NT2/D1 (cell line): ENCODE measurements around the gene PRKAR1A.
"Not testable (repeated sequence)": the region's sequence is repeated elsewhere in the genome, so short reads cannot be mapped to it uniquely, and the experiment has no call there.

Experiments used
- DNase-seq: peaks from one replicate; pipeline ENCODE4 v3.0.0-alpha.2; 2011; ENCODE audit warnings: low read depth, low spot score
- H3K27me3 ChIP-seq: 2 replicates; pipeline ENCODE4 v1.6.0; 2011; ENCODE audit warnings: mild to moderate bottlenecking; ENCODE audit not compliant: insufficient read length, insufficient read depth
- H3K36me3 ChIP-seq: 2 replicates; pipeline ENCODE4 v1.6.1; 2011; ENCODE audit warnings: mild to moderate bottlenecking, low read length, mixed read lengths; ENCODE audit not compliant: insufficient read depth, insufficient read length
- H3K4me1 ChIP-seq: 2 replicates; pipeline ENCODE4 v1.5.1; 2011; ENCODE audit not compliant: insufficient read depth, insufficient read length
- H3K4me3 ChIP-seq: 2 replicates; pipeline ENCODE4 v1.5.1; 2011; ENCODE audit warnings: low read depth; ENCODE audit not compliant: insufficient read length
- H3K9ac ChIP-seq: 2 replicates; pipeline ENCODE4 v1.6.0; 2011; ENCODE audit warnings: low read depth; ENCODE audit not compliant: insufficient read length
- H3K9me3 ChIP-seq: 2 replicates; pipeline ENCODE4 v1.5.1; 2011; ENCODE audit warnings: mild to moderate bottlenecking, low read length; ENCODE audit not compliant: insufficient read depth
- SUZ12 ChIP-seq: IDR thresholded peaks from 2 replicates; pipeline ENCODE4 v1.6.1; 2011; ENCODE audit not compliant: insufficient read length, insufficient read depth; ENCODE audit errors: extremely low read depth
- YY1 ChIP-seq: IDR thresholded peaks from 2 replicates; pipeline ENCODE4 v1.6.1; 2011; ENCODE audit not compliant: insufficient read length, insufficient read depth
- ZNF274 ChIP-seq: IDR thresholded peaks from 2 replicates; pipeline ENCODE4 v1.6.1; 2011; ENCODE audit warnings: mild to moderate bottlenecking, low read depth, low read length

The PRKAR1A gene

DNA sequence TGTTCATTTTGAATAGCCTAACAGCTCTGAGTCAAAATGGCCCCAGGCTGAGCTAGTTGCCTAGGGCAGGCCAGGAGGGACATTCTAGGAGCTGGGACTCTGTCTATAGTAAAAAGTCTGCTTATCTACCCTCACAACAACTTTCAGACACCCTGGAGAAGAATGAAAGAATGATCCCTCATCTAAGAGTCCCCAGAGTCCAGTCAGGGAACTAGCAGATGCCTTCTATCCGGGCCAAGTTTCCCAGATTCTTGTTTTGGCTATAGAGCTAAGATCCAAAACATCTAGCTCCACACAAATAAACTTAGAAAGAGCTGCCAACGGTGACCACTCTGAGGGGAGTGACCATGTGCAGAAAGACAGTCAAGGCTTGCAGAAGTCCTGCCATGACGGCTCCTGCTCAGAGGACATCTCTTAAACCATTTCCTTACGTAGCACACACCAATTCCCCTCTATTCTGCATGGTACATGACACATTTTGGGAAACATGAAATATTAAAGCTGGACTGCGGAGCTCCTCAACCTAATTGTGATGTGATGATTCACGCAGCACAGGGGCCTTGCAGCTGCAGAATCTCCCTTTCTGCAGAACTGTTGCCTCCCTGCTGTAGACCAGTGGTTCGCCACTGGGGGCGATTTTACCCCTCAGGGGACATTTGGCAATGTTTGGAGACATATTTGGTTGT, 64.7 kb downstream of the PRKAR1A start:
- H3K4me1 ChIP-seq, result no peaks in the 10 kb centered on the region
- TF ChIP-seq ZNF274 (no peak), SUZ12 (no peak), YY1 (no peak)
- no peaks in the 10 kb centered on the region for H3K27me3 ChIP-seq
- no peak overlapping the region for H3K9ac ChIP-seq
- DNase-seq, result no peak
- no peaks in the 10 kb centered on the region for H3K36me3 ChIP-seq
- H3K9me3 ChIP-seq, result peaks cover 6% of the 10 kb centered on the region; the same call in 1 of the 2 replicates
- H3K4me3 ChIP-seq, result no peak overlapping the region

DNA sequence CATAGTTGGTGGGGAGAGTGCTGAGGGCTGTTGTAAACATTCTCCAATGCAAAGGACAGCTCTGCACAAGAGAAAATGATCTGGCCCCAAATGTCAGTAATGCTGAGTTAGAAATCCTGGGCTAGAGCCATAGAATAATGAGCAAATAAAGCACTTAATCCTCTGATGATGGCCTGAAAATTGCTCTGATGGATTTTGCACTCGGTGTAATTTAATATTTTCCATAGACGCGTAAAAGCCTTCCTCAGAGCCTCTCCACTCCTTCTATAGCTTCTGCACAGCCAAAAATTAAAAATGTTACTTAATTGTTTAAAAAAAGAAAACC, 65.2 kb downstream of the PRKAR1A start:
- H3K4me3 ChIP-seq, result no peak overlapping the region
- no peaks in the 10 kb centered on the region for H3K4me1 ChIP-seq
- H3K27me3 ChIP-seq, result no peaks in the 10 kb centered on the region
- no peak for DNase-seq
- no peak overlapping the region for H3K9ac ChIP-seq
- peaks cover 6% of the 10 kb centered on the region; the same call in 1 of the 2 replicates for H3K9me3 ChIP-seq
- TF ChIP-seq YY1 (no peak), ZNF274 (no peak), SUZ12 (no peak)
- H3K36me3 ChIP-seq, result no peaks in the 10 kb centered on the region

DNA sequence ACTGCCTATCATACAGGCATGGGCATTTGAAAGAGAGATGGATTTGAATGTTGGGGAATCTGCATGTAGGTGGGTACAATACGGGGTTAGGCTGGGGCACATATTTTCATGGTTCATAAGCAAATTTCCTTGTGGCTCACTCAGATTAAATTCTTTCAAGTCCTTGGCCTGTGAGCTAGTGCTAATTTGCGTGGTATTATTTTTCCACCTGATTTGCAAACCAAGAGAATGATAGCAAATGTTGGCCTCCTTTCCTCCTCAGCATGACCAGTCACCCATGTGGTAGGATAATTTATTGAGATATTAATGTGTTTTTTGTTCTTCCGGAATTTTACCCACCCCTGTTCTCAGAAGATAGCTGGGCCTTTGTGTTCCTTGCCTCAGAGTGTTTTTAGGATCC, 66.0 kb downstream of the PRKAR1A start:
- H3K36me3 ChIP-seq, result no peaks in the 10 kb centered on the region
- no peaks in the 10 kb centered on the region for H3K4me1 ChIP-seq
- H3K9ac ChIP-seq, result no peak overlapping the region
- TF ChIP-seq SUZ12, result no peak
- no peak overlapping the region for H3K4me3 ChIP-seq
- no peak for DNase-seq
- no peaks in the 10 kb centered on the region for H3K27me3 ChIP-seq
- peaks cover 6% of the 10 kb centered on the region; the same call in 1 of the 2 replicates for H3K9me3 ChIP-seq

DNA sequence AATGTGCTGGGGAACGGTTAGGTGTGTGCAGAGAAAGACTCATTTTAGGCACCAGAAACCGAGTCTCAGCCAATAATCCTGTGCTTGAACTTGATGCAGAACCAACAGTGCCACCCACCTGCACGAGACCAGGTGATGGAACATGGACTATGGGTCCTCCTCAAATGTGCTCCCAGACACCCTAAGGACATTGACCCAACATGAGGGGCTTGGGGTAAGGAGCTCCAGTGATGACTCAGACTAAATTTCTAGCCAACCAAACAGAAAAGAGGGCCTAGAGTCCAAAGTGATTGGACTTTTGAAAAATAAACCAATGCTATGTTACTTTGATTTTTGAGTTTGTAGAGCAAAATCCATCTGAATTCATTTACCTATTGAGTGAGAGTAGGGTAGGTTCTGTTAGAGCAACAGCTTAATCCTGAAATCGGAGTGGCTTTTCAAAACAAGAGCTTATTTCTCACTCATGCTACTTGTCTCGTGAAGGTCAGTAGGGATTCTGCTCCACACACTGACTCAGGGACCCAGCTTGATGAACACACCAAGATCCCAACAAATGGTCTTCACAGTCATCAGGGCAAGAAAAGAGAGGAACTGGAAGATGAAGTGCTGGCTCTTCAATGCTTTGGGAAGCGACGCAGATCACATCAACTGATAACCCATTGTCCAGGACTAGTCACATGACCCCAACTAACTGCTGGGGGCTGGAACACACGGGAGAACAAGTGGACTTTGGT, 67.1 kb downstream of the PRKAR1A start:
- Histone ChIP-seq H3K9me3 (peaks cover 6% of the 10 kb centered on the region; the same call in 1 of the 2 replicates), H3K4me1 (no peaks in the 10 kb centered on the region), H3K27me3 (no peaks in the 10 kb centered on the region), H3K9ac (no peak overlapping the region), H3K4me3 (no peak overlapping the region), H3K36me3 (no peaks in the 10 kb centered on the region)
- no peak for DNase-seq
- no peak for TF ChIP-seq SUZ12
- TF ChIP-seq ZNF274, result no peak
- TF ChIP-seq YY1, result no peak

DNA sequence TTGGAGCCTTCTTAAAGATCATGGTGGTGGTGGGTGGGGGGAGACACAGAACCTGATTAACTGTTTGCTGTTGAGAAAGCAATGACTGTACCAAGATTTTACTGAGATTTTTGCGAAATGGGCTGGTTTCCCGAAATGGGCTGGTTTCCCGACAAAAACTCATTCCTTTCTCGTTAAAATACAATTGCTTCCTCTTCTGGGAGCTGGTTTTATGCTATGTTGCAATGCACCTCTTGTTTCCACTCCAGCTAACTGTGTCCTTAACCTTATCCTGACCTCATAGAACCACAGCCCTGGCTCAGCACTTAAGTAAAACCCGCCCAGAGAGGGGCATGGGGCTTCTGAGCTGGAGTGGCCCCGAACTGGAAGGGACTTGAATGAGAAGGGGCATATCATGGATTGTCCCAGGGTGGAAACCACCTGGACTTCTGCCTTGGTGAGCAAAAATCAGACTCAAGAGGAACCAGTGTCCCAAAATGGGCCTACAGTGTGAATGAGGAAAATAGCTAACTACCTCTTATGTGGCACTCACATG, 68.1 kb downstream of the PRKAR1A start:
- Histone ChIP-seq H3K9me3 (peaks cover 6% of the 10 kb centered on the region; the same call in 1 of the 2 replicates), H3K27me3 (no peaks in the 10 kb centered on the region), H3K4me3 (no peak overlapping the region), H3K4me1 (no peaks in the 10 kb centered on the region), H3K36me3 (no peaks in the 10 kb centered on the region), H3K9ac (no peak overlapping the region)
- DNase-seq, result no peak
- TF ChIP-seq SUZ12 (no peak), ZNF274 (no peak), YY1 (no peak)

DNA sequence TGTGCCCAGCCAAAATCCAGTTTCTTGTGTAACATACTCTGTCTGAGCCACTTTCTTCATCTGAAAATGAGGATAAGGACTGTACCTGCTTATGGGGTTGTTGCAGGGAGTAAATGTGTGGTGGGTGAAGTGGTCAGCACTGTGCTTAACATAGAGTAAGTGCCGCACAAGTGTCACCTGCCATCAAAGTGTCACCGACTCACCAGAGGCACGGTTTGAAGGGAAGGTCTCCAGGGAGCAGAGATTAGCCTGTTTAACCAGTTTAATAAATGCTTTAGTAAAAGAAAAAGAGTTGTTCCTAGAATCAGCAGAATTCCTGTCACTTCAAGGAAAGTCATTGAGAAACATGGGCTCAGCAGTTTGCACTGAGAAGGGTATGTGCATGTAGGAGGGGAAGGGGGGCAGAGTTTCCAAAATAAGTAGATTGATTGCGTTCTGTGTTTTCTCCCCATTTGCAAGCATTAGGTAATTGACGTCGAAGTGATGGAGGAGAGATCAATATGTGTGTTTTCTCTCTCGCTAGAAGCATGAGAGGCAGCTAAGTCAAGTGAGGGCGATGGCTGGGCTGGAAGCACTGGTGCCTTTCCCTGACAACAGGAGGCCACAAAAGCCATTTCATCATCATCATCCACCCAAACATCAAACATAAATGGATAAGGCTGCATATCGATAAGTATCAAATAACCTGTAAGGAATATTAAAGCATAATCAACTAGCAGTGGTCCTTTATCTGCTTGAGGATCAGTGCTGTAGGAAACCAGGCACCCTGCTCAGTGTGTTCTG, 69.8 kb downstream of the PRKAR1A start:
- Histone ChIP-seq H3K4me1 (peaks cover 5% of the 10 kb centered on the region), H3K27me3 (no peaks in the 10 kb centered on the region), H3K4me3 (no peak overlapping the region), H3K36me3 (no peaks in the 10 kb centered on the region), H3K9ac (no peak overlapping the region), H3K9me3 (peaks cover 6% of the 10 kb centered on the region; the same call in 1 of the 2 replicates)
- no peak for TF ChIP-seq SUZ12
- TF ChIP-seq ZNF274, result no peak
- TF ChIP-seq YY1, result no peak
- no peak for DNase-seq

DNA sequence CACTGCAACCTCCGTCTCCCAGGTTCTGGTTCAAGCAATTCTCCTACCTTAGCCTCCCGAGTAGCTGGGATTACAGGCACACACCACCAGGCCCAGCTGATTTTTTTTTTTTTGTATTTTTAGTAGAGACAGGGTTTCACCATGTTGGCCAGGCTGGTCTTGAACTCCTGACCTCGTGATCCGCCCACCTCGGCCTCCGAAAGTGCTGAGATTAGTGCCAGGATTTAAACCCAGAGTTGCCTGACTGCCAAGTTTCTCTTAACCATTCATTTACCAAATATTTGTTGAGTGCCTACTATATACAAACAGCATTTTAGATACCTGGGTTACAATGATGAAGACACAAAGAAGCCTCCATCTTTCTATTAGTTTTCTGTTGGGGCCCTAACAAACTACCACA, 70.6 kb downstream of the PRKAR1A start:
- DNase-seq, H3K4me3 ChIP-seq, H3K9me3 ChIP-seq, H3K9ac ChIP-seq, H3K27me3 ChIP-seq, H3K36me3 ChIP-seq, H3K4me1 ChIP-seq: not testable (repeated sequence)
